GM23338 (cell line): ENCODE results near the gene FHDC1. TPM values are rescaled to one million over a fixed set of nuclear protein-coding genes. Genes with fewer than 3 reads are reported as not detected.
A peak's percentile ranks its signal among the peaks of the same experiment; 100 is the strongest.

Source experiments
- ATAC-seq: fragments of 200-7000 bp; cut with Tn5 transposase; 3 replicates; pipeline ENCODE4 v1.9.1; 2020
- DNase-seq: peaks from one replicate; pipeline ENCODE4 v3.0.0-alpha.2; 2015; ENCODE audit warnings: low spot score
- H2AFZ ChIP-seq: fragments of 200-600 bp; sonication (generic); 2 replicates; pipeline ENCODE4 v1.8.0; 2016; ENCODE audit warnings: antibody characterized with exemption, mild to moderate bottlenecking, moderate library complexity
- H3F3A ChIP-seq: fragments of 200-600 bp; sonication (generic); replicated peaks from 2 replicates; pipeline ENCODE4 v1.8.0; 2017; ENCODE audit warnings: antibody characterized with exemption, mixed run types, low read depth
- H3K27ac ChIP-seq: fragments of 200-600 bp; sonication (generic); 2 replicates; pipeline ENCODE4 v1.6.1; 2016; ENCODE audit warnings: low read depth
- H3K27me3 ChIP-seq: fragments of 200-600 bp; sonication (generic); 2 replicates; pipeline ENCODE4 v1.8.0; 2016; ENCODE audit warnings: mild to moderate bottlenecking, mixed run types, moderate library complexity; ENCODE audit not compliant: insufficient read depth
- H3K36me3 ChIP-seq: fragments of 200-600 bp; sonication (generic); 2 replicates; pipeline ENCODE4 v1.8.0; 2016; ENCODE audit warnings: mild to moderate bottlenecking; ENCODE audit not compliant: insufficient read depth
- H3K4me1 ChIP-seq: fragments of 200-600 bp; sonication (generic); 2 replicates; pipeline ENCODE4 v1.8.0; 2016; ENCODE audit warnings: mild to moderate bottlenecking, moderate library complexity; ENCODE audit not compliant: insufficient read depth
- H3K4me2 ChIP-seq: fragments of 200-600 bp; sonication (generic); 2 replicates; pipeline ENCODE4 v1.7.1; 2017; ENCODE audit warnings: mixed run types
- H3K4me3 ChIP-seq: fragments of 200-600 bp; sonication (generic); 2 replicates; pipeline ENCODE4 v1.6.1; 2016; ENCODE audit warnings: mixed run types
- H3K79me2 ChIP-seq: fragments of 200-600 bp; sonication (generic); replicated peaks from 2 replicates; pipeline ENCODE4 v1.8.0; 2017; ENCODE audit warnings: mild to moderate bottlenecking; ENCODE audit not compliant: insufficient read depth
- H3K9me2 ChIP-seq: fragments of 200-600 bp; sonication (generic); 2 replicates; pipeline ENCODE4 v1.8.0; 2017; ENCODE audit not compliant: insufficient read depth
- H4K20me1 ChIP-seq: fragments of 200-600 bp; sonication (generic); replicated peaks from 2 replicates; pipeline ENCODE4 v1.8.0; 2017; ENCODE audit warnings: mild to moderate bottlenecking; ENCODE audit not compliant: insufficient read depth
- H3K27ac Mint-ChIP-seq: 2 replicates; pipeline ENCODE4 v1.8.0; 2020; ENCODE audit warnings: inconsistent platforms, mild to moderate bottlenecking, moderate library complexity, mixed read lengths
- H3K27me3 Mint-ChIP-seq: 3 replicates; pipeline ENCODE4 v1.8.0; 2022; ENCODE audit warnings: low read depth, mild to moderate bottlenecking, moderate library complexity, mixed read lengths, inconsistent platforms; ENCODE audit not compliant: insufficient read depth, poor library complexity
- H3K36me3 Mint-ChIP-seq: 3 replicates; pipeline ENCODE4 v1.8.0; 2021; ENCODE audit warnings: low read depth, mild to moderate bottlenecking, inconsistent platforms, moderate library complexity, mixed read lengths
- H3K4me1 Mint-ChIP-seq: 3 replicates; pipeline ENCODE4 v1.8.0; 2020; ENCODE audit warnings: mild to moderate bottlenecking, inconsistent platforms, mixed read lengths
- H3K4me3 Mint-ChIP-seq: 3 replicates; pipeline ENCODE4 v1.8.0; 2021; ENCODE audit warnings: moderate library complexity, mild to moderate bottlenecking, inconsistent platforms, mixed read lengths
- H3K9me3 Mint-ChIP-seq: 3 replicates; pipeline ENCODE4 v1.8.0; 2020; ENCODE audit warnings: moderate library complexity, mild to moderate bottlenecking, inconsistent platforms, mixed read lengths
- EZH2 ChIP-seq: fragments of 200-600 bp; sonication (generic); IDR thresholded peaks from one replicate; pipeline ENCODE4 v1.8.0; 2017; ENCODE audit warnings: antibody characterized with exemption, mild to moderate bottlenecking, low read depth; ENCODE audit not compliant: unreplicated experiment
- EZH2phosphoT487 ChIP-seq: fragments of 200-600 bp; sonication (generic); IDR thresholded peaks from one replicate; pipeline ENCODE4 v1.8.1; 2018; ENCODE audit warnings: antibody characterized with exemption; ENCODE audit not compliant: unreplicated experiment
- JUNB ChIP-seq: IDR thresholded peaks from one replicate; pipeline ENCODE4 v1.6.1; 2016; ENCODE audit warnings: antibody characterized with exemption; ENCODE audit not compliant: unreplicated experiment
- NANOG ChIP-seq: IDR thresholded peaks from 2 replicates; pipeline ENCODE4 v1.6.1; 2016; ENCODE audit warnings: antibody characterized with exemption, borderline replicate concordance
- POLR2AphosphoS5 ChIP-seq: IDR thresholded peaks from 2 replicates; pipeline ENCODE4 v1.6.1; 2016; ENCODE audit warnings: antibody characterized with exemption, low read depth
- REST ChIP-seq: IDR thresholded peaks from one replicate; pipeline ENCODE4 v1.6.1; 2018; ENCODE audit warnings: antibody characterized with exemption; ENCODE audit not compliant: unreplicated experiment
- STAT1 ChIP-seq: IDR thresholded peaks from one replicate; pipeline ENCODE4 v1.6.1; 2016; ENCODE audit warnings: antibody characterized with exemption; ENCODE audit not compliant: unreplicated experiment
- ZNF331 ChIP-seq: fragments of 250-450 bp; sonication (Bioruptor Pico); IDR thresholded peaks from 2 replicates; pipeline ENCODE4 v1.5.0; 2020; ENCODE audit warnings: low read depth, mild to moderate bottlenecking, moderate library complexity
- polyA plus RNA-seq: library from polyadenylated mRNA; unstranded; fragments of >200 nt; fragmentation: Nextera tagmentation; extraction: Ambion mirVana; gene quantifications from 2 replicates; pipeline ENCODE4 v1.2.1, GENCODE V29; 2016
- total RNA-seq: library from RNA; depleted of rRNA; stranded (reverse); fragments of >200 nt; shearing (Covaris generic); gene quantifications from 2 replicates; pipeline ENCODE4 v1.2.3, GENCODE V29; 2014
- TF ChIP-seq, protein P1 (sequence below): fragments of 250-450 bp; sonication (Bioruptor Pico); IDR thresholded peaks from 2 replicates; pipeline ENCODE4 v1.5.0; 2020; ENCODE audit warnings: mild to moderate bottlenecking, moderate library complexity
- TF ChIP-seq, protein P2 (sequence below), 2 experiments: fragments of 200-600 bp in 1 of 2; sonication (generic) in 1 of 2; conservative IDR thresholded peaks; 2 replicates each; pipeline versions ENCODE4 v1.5.1 to v1.6.1; 2016 to 2017; ENCODE audit warnings: antibody characterized with exemption in 2 of 2, low read depth in 2 of 2, mild to moderate bottlenecking in 2 of 2, moderate library complexity in 1 of 2
- TF ChIP-seq, protein P3 (sequence below): IDR thresholded peaks from 2 replicates; pipeline ENCODE4 v1.6.1; 2016; ENCODE audit warnings: antibody characterized with exemption

The FHDC1 gene
- total and polyA plus RNA-seq, 2 experiments from 2014 or later: 9.5 to 22.8 TPM

GRCh38 chr4:152975380-152976211 is 39.5 kb downstream of the FHDC1 start (continued):
- TF ChIP-seq, protein P1, sequence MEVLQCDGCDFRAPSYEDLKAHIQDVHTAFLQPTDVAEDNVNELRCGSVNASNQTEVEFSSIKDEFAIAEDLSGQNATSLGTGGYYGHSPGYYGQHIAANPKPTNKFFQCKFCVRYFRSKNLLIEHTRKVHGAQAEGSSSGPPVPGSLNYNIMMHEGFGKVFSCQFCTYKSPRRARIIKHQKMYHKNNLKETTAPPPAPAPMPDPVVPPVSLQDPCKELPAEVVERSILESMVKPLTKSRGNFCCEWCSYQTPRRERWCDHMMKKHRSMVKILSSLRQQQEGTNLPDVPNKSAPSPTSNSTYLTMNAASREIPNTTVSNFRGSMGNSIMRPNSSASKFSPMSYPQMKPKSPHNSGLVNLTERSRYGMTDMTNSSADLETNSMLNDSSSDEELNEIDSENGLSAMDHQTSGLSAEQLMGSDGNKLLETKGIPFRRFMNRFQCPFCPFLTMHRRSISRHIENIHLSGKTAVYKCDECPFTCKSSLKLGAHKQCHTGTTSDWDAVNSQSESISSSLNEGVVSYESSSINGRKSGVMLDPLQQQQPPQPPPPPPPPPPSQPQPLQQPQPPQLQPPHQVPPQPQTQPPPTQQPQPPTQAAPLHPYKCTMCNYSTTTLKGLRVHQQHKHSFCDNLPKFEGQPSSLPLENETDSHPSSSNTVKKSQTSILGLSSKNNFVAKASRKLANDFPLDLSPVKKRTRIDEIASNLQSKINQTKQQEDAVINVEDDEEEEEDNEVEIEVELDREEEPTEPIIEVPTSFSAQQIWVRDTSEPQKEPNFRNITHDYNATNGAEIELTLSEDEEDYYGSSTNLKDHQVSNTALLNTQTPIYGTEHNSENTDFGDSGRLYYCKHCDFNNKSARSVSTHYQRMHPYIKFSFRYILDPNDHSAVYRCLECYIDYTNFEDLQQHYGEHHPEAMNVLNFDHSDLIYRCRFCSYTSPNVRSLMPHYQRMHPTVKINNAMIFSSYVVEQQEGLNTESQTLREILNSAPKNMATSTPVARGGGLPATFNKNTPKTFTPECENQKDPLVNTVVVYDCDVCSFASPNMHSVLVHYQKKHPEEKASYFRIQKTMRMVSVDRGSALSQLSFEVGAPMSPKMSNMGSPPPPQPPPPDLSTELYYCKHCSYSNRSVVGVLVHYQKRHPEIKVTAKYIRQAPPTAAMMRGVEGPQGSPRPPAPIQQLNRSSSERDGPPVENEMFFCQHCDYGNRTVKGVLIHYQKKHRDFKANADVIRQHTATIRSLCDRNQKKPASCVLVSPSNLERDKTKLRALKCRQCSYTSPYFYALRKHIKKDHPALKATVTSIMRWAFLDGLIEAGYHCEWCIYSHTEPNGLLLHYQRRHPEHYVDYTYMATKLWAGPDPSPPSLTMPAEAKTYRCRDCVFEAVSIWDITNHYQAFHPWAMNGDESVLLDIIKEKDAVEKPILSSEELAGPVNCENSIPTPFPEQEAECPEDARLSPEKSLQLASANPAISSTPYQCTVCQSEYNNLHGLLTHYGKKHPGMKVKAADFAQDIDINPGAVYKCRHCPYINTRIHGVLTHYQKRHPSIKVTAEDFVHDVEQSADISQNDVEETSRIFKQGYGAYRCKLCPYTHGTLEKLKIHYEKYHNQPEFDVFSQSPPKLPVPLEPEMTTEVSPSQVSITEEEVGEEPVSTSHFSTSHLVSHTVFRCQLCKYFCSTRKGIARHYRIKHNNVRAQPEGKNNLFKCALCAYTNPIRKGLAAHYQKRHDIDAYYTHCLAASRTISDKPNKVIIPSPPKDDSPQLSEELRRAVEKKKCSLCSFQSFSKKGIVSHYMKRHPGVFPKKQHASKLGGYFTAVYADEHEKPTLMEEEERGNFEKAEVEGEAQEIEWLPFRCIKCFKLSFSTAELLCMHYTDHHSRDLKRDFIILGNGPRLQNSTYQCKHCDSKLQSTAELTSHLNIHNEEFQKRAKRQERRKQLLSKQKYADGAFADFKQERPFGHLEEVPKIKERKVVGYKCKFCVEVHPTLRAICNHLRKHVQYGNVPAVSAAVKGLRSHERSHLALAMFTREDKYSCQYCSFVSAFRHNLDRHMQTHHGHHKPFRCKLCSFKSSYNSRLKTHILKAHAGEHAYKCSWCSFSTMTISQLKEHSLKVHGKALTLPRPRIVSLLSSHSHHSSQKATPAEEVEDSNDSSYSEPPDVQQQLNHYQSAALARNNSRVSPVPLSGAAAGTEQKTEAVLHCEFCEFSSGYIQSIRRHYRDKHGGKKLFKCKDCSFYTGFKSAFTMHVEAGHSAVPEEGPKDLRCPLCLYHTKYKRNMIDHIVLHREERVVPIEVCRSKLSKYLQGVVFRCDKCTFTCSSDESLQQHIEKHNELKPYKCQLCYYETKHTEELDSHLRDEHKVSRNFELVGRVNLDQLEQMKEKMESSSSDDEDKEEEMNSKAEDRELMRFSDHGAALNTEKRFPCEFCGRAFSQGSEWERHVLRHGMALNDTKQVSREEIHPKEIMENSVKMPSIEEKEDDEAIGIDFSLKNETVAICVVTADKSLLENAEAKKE (CRISPR knock-in tag): no peak
- TF ChIP-seq REST: no peak
- TF ChIP-seq JUNB: no peak

GRCh38 chr4:152976212-152976761 is 40.2 kb downstream of the FHDC1 start:
- peaks cover 7% of the 10 kb centered on the region for H3K36me3 ChIP-seq
- no peaks in the 10 kb centered on the region for H3F3A ChIP-seq
- no peak overlapping the region for H3K27ac ChIP-seq
- H3K27me3 ChIP-seq: no peaks in the 10 kb centered on the region
- no peaks in the 10 kb centered on the region for H3K9me3 Mint-ChIP-seq
- no peak overlapping the region for H3K4me3 ChIP-seq
- H3K36me3 Mint-ChIP-seq: peaks cover 48% of the 10 kb centered on the region
- ATAC-seq (no peak), DNase-seq (no peak)
- no peaks in the 10 kb centered on the region for H3K9me2 ChIP-seq
- no peaks in the 10 kb centered on the region for H3K79me2 ChIP-seq
- H2AFZ ChIP-seq: no peak overlapping the region
- H3K4me1 ChIP-seq: no peaks in the 10 kb centered on the region
- H3K27ac Mint-ChIP-seq: peak overlapping the region; percentile 81
- no peak overlapping the region for H3K4me3 Mint-ChIP-seq
- H3K4me2 ChIP-seq: no peak overlapping the region
- H3K4me1 Mint-ChIP-seq: peaks cover 11% of the 10 kb centered on the region
- H3K27me3 Mint-ChIP-seq: peaks cover 7% of the 10 kb centered on the region
- no peaks in the 10 kb centered on the region for H4K20me1 ChIP-seq
- no peak for TF ChIP-seq JUNB
- no peak for TF ChIP-seq POLR2AphosphoS5
- TF ChIP-seq NANOG: no peak
- TF ChIP-seq, protein P2, sequence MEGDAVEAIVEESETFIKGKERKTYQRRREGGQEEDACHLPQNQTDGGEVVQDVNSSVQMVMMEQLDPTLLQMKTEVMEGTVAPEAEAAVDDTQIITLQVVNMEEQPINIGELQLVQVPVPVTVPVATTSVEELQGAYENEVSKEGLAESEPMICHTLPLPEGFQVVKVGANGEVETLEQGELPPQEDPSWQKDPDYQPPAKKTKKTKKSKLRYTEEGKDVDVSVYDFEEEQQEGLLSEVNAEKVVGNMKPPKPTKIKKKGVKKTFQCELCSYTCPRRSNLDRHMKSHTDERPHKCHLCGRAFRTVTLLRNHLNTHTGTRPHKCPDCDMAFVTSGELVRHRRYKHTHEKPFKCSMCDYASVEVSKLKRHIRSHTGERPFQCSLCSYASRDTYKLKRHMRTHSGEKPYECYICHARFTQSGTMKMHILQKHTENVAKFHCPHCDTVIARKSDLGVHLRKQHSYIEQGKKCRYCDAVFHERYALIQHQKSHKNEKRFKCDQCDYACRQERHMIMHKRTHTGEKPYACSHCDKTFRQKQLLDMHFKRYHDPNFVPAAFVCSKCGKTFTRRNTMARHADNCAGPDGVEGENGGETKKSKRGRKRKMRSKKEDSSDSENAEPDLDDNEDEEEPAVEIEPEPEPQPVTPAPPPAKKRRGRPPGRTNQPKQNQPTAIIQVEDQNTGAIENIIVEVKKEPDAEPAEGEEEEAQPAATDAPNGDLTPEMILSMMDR (conservative IDR thresholded peaks at IDR 0.05; ENCODE audit: low read depth in 2 of 2): no peak
- TF ChIP-seq, protein P3, sequence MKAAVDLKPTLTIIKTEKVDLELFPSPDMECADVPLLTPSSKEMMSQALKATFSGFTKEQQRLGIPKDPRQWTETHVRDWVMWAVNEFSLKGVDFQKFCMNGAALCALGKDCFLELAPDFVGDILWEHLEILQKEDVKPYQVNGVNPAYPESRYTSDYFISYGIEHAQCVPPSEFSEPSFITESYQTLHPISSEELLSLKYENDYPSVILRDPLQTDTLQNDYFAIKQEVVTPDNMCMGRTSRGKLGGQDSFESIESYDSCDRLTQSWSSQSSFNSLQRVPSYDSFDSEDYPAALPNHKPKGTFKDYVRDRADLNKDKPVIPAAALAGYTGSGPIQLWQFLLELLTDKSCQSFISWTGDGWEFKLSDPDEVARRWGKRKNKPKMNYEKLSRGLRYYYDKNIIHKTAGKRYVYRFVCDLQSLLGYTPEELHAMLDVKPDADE: no peak
- no peak for TF ChIP-seq EZH2
- TF ChIP-seq STAT1: no peak
- TF ChIP-seq ZNF331 (CRISPR knock-in tag): no peak
- no peak for TF ChIP-seq EZH2phosphoT487
